ENCODE measurements around the gene ANTXRL.

DNA sequence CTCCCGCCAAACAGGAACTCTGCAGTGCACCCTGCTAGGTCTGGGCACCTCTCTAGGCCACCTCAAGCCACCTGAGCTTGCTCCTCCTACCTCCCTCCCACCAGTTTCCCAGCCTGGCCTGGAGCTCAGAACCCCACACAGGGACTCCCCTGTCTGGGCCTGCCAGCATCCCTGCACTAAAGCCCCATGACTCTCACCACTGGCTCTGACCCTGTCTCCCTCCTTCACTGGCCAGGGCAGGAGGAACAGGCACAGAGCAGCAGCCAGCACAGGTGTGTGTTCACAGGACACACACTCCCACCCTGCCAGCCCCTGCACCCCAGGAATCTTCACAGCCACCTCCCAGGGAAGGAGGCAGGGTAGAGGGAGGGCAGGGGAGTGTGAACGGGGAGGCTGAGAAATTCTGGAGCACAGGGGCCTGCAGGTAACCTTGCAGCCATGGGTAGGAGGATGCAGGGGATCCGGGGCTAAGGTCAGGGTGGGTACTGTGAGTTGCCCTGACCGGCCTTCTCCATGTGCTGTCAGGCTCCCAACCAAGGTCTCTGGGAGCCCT, 13.9 kb upstream of the ANTXRL start:
- TF ChIP-seq, protein P1, sequence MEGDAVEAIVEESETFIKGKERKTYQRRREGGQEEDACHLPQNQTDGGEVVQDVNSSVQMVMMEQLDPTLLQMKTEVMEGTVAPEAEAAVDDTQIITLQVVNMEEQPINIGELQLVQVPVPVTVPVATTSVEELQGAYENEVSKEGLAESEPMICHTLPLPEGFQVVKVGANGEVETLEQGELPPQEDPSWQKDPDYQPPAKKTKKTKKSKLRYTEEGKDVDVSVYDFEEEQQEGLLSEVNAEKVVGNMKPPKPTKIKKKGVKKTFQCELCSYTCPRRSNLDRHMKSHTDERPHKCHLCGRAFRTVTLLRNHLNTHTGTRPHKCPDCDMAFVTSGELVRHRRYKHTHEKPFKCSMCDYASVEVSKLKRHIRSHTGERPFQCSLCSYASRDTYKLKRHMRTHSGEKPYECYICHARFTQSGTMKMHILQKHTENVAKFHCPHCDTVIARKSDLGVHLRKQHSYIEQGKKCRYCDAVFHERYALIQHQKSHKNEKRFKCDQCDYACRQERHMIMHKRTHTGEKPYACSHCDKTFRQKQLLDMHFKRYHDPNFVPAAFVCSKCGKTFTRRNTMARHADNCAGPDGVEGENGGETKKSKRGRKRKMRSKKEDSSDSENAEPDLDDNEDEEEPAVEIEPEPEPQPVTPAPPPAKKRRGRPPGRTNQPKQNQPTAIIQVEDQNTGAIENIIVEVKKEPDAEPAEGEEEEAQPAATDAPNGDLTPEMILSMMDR (IDR thresholded peaks at IDR 0.05): no peak
- TF ChIP-seq FOXM1 (IDR thresholded peaks at IDR 0.05; ENCODE audit: low read depth) (no peak), NRF1 (IDR thresholded peaks at IDR 0.05; ENCODE audit: low read depth, low read length) (no peak), MEF2A (IDR thresholded peaks at IDR 0.05; ENCODE audit: borderline replicate concordance, low read depth) (no peak), GABPA (IDR thresholded peaks at IDR 0.05; ENCODE audit: low read depth) (no peak), RAD21 (IDR thresholded peaks at IDR 0.05; ENCODE audit: low read length) (no peak), POLR2AphosphoS5 (IDR thresholded peaks at IDR 0.05; ENCODE audit: low read depth, low read length) (no peak)
- TF ChIP-seq, protein P2, sequence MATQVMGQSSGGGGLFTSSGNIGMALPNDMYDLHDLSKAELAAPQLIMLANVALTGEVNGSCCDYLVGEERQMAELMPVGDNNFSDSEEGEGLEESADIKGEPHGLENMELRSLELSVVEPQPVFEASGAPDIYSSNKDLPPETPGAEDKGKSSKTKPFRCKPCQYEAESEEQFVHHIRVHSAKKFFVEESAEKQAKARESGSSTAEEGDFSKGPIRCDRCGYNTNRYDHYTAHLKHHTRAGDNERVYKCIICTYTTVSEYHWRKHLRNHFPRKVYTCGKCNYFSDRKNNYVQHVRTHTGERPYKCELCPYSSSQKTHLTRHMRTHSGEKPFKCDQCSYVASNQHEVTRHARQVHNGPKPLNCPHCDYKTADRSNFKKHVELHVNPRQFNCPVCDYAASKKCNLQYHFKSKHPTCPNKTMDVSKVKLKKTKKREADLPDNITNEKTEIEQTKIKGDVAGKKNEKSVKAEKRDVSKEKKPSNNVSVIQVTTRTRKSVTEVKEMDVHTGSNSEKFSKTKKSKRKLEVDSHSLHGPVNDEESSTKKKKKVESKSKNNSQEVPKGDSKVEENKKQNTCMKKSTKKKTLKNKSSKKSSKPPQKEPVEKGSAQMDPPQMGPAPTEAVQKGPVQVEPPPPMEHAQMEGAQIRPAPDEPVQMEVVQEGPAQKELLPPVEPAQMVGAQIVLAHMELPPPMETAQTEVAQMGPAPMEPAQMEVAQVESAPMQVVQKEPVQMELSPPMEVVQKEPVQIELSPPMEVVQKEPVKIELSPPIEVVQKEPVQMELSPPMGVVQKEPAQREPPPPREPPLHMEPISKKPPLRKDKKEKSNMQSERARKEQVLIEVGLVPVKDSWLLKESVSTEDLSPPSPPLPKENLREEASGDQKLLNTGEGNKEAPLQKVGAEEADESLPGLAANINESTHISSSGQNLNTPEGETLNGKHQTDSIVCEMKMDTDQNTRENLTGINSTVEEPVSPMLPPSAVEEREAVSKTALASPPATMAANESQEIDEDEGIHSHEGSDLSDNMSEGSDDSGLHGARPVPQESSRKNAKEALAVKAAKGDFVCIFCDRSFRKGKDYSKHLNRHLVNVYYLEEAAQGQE (IDR thresholded peaks at IDR 0.05; ENCODE audit: low read depth, low read length): no peak
- TF ChIP-seq, protein P3, sequence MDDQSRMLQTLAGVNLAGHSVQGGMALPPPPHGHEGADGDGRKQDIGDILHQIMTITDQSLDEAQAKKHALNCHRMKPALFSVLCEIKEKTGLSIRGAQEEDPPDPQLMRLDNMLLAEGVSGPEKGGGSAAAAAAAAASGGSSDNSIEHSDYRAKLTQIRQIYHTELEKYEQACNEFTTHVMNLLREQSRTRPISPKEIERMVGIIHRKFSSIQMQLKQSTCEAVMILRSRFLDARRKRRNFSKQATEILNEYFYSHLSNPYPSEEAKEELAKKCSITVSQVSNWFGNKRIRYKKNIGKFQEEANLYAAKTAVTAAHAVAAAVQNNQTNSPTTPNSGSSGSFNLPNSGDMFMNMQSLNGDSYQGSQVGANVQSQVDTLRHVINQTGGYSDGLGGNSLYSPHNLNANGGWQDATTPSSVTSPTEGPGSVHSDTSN (IDR thresholded peaks at IDR 0.05): no peak
- TF ChIP-seq, protein P4, sequence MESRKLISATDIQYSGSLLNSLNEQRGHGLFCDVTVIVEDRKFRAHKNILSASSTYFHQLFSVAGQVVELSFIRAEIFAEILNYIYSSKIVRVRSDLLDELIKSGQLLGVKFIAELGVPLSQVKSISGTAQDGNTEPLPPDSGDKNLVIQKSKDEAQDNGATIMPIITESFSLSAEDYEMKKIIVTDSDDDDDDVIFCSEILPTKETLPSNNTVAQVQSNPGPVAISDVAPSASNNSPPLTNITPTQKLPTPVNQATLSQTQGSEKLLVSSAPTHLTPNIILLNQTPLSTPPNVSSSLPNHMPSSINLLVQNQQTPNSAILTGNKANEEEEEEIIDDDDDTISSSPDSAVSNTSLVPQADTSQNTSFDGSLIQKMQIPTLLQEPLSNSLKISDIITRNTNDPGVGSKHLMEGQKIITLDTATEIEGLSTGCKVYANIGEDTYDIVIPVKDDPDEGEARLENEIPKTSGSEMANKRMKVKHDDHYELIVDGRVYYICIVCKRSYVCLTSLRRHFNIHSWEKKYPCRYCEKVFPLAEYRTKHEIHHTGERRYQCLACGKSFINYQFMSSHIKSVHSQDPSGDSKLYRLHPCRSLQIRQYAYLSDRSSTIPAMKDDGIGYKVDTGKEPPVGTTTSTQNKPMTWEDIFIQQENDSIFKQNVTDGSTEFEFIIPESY (IDR thresholded peaks at IDR 0.05; ENCODE audit: borderline replicate concordance, low read depth): no peak
